ENCODE data around the gene AATK. TPM values are rescaled to one million over a fixed set of nuclear protein-coding genes. Genes with fewer than 3 reads are reported as not detected.

AATK gene
- total and polyA plus RNA-seq, 2 of the 13 experiments (the other 11 are each of a cell fraction or from before 2014, with no cell fraction given) = 2.9 to 8.4 TPM

DNA sequence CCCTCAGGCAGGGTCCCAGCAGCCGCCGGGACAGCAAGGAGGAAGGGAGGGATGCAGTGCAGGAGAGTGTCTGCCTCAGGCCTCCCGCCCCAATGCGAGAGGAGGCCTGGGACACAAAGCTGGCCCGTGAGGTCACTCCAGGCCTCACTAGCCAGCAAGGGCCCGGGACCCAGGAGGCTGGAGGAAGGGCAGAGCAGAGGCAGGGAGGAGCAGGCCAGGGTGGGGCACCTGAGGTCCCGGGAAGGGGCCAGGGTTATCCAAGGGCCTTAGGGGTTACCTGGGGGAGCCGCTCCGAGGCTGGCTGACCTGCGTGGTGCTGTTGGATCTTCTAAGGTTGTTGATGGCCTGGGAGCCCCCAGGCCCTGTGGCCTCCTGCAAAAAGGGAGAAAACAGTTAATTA, 42.6 kb upstream of the AATK start (continued):
- TF ChIP-seq, protein P1, sequence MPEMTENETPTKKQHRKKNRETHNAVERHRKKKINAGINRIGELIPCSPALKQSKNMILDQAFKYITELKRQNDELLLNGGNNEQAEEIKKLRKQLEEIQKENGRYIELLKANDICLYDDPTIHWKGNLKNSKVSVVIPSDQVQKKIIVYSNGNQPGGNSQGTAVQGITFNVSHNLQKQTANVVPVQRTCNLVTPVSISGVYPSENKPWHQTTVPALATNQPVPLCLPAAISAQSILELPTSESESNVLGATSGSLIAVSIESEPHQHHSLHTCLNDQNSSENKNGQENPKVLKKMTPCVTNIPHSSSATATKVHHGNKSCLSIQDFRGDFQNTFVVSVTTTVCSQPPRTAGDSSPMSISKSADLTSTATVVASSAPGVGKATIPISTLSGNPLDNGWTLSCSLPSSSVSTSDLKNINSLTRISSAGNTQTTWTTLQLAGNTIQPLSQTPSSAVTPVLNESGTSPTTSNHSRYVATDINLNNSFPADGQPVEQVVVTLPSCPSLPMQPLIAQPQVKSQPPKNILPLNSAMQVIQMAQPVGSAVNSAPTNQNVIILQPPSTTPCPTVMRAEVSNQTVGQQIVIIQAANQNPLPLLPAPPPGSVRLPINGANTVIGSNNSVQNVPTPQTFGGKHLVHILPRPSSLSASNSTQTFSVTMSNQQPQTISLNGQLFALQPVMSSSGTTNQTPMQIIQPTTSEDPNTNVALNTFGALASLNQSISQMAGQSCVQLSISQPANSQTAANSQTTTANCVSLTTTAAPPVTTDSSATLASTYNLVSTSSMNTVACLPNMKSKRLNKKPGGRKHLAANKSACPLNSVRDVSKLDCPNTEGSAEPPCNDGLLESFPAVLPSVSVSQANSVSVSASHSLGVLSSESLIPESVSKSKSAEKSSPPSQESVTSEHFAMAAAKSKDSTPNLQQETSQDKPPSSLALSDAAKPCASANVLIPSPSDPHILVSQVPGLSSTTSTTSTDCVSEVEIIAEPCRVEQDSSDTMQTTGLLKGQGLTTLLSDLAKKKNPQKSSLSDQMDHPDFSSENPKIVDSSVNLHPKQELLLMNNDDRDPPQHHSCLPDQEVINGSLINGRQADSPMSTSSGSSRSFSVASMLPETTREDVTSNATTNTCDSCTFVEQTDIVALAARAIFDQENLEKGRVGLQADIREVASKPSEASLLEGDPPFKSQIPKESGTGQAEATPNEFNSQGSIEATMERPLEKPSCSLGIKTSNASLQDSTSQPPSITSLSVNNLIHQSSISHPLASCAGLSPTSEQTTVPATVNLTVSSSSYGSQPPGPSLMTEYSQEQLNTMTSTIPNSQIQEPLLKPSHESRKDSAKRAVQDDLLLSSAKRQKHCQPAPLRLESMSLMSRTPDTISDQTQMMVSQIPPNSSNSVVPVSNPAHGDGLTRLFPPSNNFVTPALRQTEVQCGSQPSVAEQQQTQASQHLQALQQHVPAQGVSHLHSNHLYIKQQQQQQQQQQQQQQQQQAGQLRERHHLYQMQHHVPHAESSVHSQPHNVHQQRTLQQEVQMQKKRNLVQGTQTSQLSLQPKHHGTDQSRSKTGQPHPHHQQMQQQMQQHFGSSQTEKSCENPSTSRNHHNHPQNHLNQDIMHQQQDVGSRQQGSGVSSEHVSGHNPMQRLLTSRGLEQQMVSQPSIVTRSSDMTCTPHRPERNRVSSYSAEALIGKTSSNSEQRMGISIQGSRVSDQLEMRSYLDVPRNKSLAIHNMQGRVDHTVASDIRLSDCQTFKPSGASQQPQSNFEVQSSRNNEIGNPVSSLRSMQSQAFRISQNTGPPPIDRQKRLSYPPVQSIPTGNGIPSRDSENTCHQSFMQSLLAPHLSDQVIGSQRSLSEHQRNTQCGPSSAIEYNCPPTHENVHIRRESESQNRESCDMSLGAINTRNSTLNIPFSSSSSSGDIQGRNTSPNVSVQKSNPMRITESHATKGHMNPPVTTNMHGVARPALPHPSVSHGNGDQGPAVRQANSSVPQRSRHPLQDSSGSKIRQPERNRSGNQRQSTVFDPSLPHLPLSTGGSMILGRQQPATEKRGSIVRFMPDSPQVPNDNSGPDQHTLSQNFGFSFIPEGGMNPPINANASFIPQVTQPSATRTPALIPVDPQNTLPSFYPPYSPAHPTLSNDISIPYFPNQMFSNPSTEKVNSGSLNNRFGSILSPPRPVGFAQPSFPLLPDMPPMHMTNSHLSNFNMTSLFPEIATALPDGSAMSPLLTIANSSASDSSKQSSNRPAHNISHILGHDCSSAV (CRISPR knock-in tag; IDR thresholded peaks at IDR 0.05; ENCODE audit: borderline replicate concordance) = no peak

DNA sequence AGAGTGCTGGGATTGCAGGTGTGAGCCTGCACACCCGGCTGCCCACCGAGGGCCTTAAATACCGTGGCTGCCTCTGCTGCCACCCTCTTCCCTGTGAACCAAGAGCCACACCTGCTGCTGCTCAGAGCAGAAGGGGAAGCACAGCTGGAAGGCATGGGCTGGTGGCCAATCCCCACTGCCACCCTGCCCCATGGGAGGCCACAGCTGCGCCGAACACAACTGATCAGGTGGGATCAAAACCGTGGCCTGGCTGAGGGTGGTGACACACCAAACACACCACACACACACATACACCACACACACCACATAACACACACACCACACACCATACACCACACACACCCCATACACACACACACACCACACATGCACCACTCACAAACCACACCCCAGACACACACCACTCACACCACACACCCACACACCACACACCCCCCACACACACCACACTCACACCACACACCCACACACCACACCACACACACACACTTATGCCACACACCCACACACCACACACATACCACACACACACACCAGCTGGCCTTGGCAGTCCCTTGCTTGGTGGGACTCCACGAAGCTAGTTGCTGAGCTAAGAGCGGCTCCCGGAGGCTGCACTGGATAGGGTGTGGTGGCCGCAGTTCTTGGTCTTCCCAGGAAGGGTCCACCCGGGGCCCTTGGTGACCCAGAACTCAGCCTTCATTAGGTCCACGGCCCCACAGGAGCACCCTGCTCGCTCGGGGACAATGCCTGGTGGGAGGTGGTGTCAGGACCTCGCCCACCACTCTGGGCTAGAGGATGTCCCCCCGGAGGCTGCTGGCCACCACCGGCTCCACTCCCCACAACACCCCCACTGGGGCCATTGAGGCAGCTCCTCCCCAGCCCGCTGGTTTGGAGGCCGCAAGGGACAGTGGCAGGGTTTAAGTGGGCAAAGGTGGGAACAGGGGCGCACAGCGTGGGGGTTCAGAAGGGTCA, 41.9 kb upstream of the AATK start:
- H3K36me3 ChIP-seq (replicated peaks in 1 of 2; ENCODE audit: control insufficient read depth in 1 of 2, insufficient read depth in 2 of 2, low read length in 2 of 2) = peaks cover 16 to 46% of the 10 kb centered on the region in 2 experiments
- no peak for ATAC-seq
- H3K27me3 ChIP-seq (ENCODE audit: control insufficient read depth in 1 of 2, insufficient read depth in 2 of 2, low read length in 2 of 2) = no peaks in the 10 kb centered on the region
- POLR2A ChIA-PET = interaction anchor here (1.5 kb wide), 1 partner anchor 15 kb away, joined by 4 read pairs; the partner anchor contains the start of gene CEP131
- H3K4me2 ChIP-seq (ENCODE audit: low read depth, low read length) = no peak overlapping the region
- no peak overlapping the region for H3K9ac ChIP-seq (ENCODE audit: insufficient read depth, low read depth, low read length)
- 93% methylated on average over 20 of the region's 21 CpGs for WGBS (ENCODE audit: low lambda C conversion rate)
- H3K9me3 ChIP-seq (ENCODE audit: low read length) = no peaks in the 10 kb centered on the region
- intact Hi-C loops (cut with micrococcal nuclease; ENCODE audit: unreplicated experiment) (no loop called here), in situ Hi-C loops (cut with HindIII; ENCODE audit: extremely low pct_ligation_motif_present, low pct_unique_long_range_greater_than_20kb) (no loop called here)
- no peaks in the 10 kb centered on the region for H4K20me1 ChIP-seq (ENCODE audit: insufficient read depth, low read length)
- no peak overlapping the region for H3K4me3 ChIP-seq (replicated peaks in 1 of 3; ENCODE audit: insufficient read depth in 1 of 3, low read depth in 2 of 3, low read length in 3 of 3)
- H2AFZ ChIP-seq (ENCODE audit: low read length) = no peak overlapping the region
- H3K4me1 ChIP-seq (ENCODE audit: insufficient read depth, low read length) = no peaks in the 10 kb centered on the region
- CTCF ChIA-PET (ENCODE audit: low intra/inter-chr PET ratio, low total read pairs) = no interaction called here
- H3K79me2 ChIP-seq (ENCODE audit: insufficient read depth, low read length) = no peaks in the 10 kb centered on the region
- BruUV-seq (replicated peaks) = no TSS peak
- no peak for DNase-seq (ENCODE audit: low spot score)
- FAIRE-seq = peak; percentile 51
- no peak overlapping the region for H3K27ac ChIP-seq (ENCODE audit: extremely low read length, insufficient read depth, low read length)
- TF ChIP-seq ZFP37 (CRISPR knock-in tag; IDR thresholded peaks at IDR 0.05; ENCODE audit: borderline replicate concordance) = no peak
- peak; percentile 75; the same call in 1 of the 2 replicates for TF ChIP-seq ZFYVE20 (CRISPR knock-in tag; IDR thresholded peaks at IDR 0.05; ENCODE audit: borderline replicate concordance, low read depth)
- TF ChIP-seq CHCHD3 (CRISPR knock-in tag; IDR thresholded peaks at IDR 0.05) = peak; percentile 70; the same call in 1 of the 2 replicates
- TF ChIP-seq ZNF891 (CRISPR knock-in tag; IDR thresholded peaks at IDR 0.05) = no peak
- TF ChIP-seq ZNF34 (CRISPR knock-in tag; IDR thresholded peaks at IDR 0.05; ENCODE audit: borderline replicate concordance) = no peak
- no peak for TF ChIP-seq ADNP (CRISPR knock-in tag; IDR thresholded peaks at IDR 0.05)
- no peak for TF ChIP-seq ZNF576 (CRISPR knock-in tag; IDR thresholded peaks at IDR 0.05)
- TF ChIP-seq ZFP62 (CRISPR knock-in tag; IDR thresholded peaks at IDR 0.05) = no peak

Data from HepG2 (cell line).